Glutamatergic neuron (in vitro differentiated cells): ENCODE measurements around the gene FOXO1. TPM values are rescaled to one million over a fixed set of nuclear protein-coding genes. Genes with fewer than 3 reads are reported as not detected.

Experiments
- DNase-seq: peaks from one replicate; pipeline ENCODE4 v3.0.0; 2022
- H3K27ac Mint-ChIP-seq: one replicate; pipeline ENCODE4 v1.8.0; 2020; ENCODE audit warnings: mild to moderate bottlenecking, mixed read lengths, inconsistent platforms; ENCODE audit not compliant: unreplicated experiment
- H3K27me3 Mint-ChIP-seq: one replicate; pipeline ENCODE4 v1.8.0; 2020; ENCODE audit warnings: mild to moderate bottlenecking, moderate library complexity, mixed read lengths, inconsistent platforms; ENCODE audit not compliant: unreplicated experiment
- H3K36me3 Mint-ChIP-seq: one replicate; pipeline ENCODE4 v1.8.0; 2020; ENCODE audit warnings: mild to moderate bottlenecking, mixed read lengths, inconsistent platforms; ENCODE audit not compliant: unreplicated experiment
- H3K4me1 Mint-ChIP-seq: one replicate; pipeline ENCODE4 v1.8.0; 2020; ENCODE audit warnings: mild to moderate bottlenecking, low read depth, mixed read lengths, inconsistent platforms; ENCODE audit not compliant: unreplicated experiment
- H3K4me3 Mint-ChIP-seq: one replicate; pipeline ENCODE4 v1.8.0; 2020; ENCODE audit warnings: mild to moderate bottlenecking, mixed read lengths, inconsistent platforms; ENCODE audit not compliant: unreplicated experiment
- H3K9me3 Mint-ChIP-seq: one replicate; pipeline ENCODE4 v1.8.0; 2020; ENCODE audit warnings: mild to moderate bottlenecking, moderate library complexity, mixed read lengths, inconsistent platforms; ENCODE audit not compliant: unreplicated experiment
- total RNA-seq: library from RNA; stranded (reverse); fragmentation: NEBNext Ultra II Directional; extraction: Animal tissue kit (Norgen Biotek cat#: 25700); gene quantifications from one replicate; pipeline ENCODE4 v1.2.1, GENCODE V29; 2021; ENCODE audit not compliant: unreplicated experiment
- TF ChIP-seq, protein P1 (sequence below): fragments of 200-600 bp; sonication (generic); IDR thresholded peaks from one replicate; pipeline ENCODE4 v1.5.0; 2021; ENCODE audit not compliant: partially characterized antibody, unreplicated experiment

The FOXO1 gene
- total RNA-seq, 1 donor from 2014 or later, result 1.4 TPM

DNA sequence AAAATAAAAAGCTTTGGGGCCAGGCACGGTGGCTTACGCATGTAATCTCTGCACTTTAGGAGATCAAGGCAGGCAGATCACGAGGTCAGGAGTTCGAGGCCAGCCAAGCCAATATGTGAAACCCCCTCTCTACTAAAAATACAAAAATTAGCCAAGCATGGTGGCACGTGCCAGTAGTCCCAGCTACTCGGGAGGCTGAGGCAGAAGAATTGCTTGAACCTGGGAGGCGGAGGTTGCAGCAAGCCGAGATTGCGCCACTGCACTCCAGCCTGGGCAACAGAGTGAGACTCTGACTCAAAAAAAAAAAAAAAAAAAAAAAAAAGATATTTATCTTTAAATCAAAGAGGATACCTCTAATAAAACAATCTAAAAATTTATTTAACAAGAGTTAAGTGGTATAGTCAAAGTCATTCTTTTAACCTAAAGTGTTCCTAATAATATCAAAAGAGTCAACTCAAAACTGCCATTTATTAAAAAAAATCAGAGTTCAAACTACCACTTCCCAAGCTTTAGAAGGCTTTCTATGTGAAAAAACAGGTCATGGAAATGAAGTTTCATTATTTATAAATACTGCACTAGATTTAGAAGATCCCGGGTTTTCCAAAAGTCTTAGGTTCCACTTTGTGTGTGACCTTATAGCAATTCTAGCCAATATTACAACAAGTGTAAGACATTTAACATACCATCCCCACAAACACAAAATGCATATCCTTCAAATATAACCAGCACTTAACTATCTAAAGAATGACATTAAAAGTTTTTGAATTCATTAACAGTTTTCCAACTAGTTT lies 4.4 kb downstream of the FOXO1 start:
- TF ChIP-seq, protein P1, sequence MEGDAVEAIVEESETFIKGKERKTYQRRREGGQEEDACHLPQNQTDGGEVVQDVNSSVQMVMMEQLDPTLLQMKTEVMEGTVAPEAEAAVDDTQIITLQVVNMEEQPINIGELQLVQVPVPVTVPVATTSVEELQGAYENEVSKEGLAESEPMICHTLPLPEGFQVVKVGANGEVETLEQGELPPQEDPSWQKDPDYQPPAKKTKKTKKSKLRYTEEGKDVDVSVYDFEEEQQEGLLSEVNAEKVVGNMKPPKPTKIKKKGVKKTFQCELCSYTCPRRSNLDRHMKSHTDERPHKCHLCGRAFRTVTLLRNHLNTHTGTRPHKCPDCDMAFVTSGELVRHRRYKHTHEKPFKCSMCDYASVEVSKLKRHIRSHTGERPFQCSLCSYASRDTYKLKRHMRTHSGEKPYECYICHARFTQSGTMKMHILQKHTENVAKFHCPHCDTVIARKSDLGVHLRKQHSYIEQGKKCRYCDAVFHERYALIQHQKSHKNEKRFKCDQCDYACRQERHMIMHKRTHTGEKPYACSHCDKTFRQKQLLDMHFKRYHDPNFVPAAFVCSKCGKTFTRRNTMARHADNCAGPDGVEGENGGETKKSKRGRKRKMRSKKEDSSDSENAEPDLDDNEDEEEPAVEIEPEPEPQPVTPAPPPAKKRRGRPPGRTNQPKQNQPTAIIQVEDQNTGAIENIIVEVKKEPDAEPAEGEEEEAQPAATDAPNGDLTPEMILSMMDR, result no peak
- Mint-ChIP-seq H3K27ac (no peak overlapping the region), H3K36me3 (no peaks in the 10 kb centered on the region), H3K4me1 (no peaks in the 10 kb centered on the region), H3K27me3 (peaks cover 6% of the 10 kb centered on the region), H3K4me3 (no peak overlapping the region), H3K9me3 (peaks cover 7% of the 10 kb centered on the region)
- DNase-seq, result no peak

DNA sequence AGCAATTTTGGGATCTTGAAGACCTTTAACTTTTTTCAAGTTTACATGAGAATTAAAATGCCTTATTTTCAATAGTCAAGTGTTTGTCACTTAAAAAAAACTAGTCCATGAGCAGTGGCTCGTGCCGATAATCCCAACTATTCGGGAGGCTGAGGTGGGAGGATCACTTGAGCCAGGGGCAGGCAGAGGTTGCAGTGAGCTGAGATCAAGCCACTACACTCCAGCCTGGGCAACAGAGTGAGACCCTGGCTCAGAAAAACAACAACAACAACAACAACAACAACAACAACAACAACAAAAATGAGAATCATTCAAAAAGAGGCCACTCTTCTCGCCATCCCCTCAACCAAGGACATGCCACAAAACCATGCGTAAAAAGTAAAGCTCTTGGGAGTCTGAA lies 5.7 kb downstream of the FOXO1 start:
- Mint-ChIP-seq H3K9me3 (peaks cover 7% of the 10 kb centered on the region), H3K27ac (no peak overlapping the region), H3K36me3 (no peaks in the 10 kb centered on the region), H3K27me3 (peaks cover 6% of the 10 kb centered on the region), H3K4me3 (no peak overlapping the region), H3K4me1 (no peaks in the 10 kb centered on the region)
- no peak for DNase-seq
- TF ChIP-seq, protein P1, result no peak

DNA sequence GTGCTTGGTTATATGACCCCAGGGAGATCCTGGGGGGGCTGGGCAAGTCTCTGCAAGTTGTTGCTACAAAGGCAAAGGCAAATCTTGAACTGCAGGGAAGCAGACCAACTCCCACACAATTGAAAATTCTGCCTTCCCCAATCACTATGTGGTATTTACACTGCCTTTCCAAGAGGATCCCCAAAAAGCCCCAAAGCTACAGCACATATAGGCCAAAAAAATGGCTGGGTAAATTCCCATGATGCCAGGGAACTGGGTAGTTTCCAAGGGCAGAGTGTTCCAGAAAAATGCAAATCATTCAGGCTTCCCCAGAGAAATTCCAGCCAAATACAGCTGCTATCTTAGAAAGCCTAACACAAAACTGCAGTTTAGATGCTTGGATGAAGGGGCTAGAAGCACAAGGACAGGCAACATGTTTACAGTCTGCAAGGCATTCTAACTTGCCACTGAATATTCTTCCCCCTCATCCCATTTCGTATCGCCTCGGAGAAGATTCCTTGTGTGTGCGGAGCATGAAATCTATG lies 6.2 kb downstream of the FOXO1 start:
- TF ChIP-seq, protein P1, result no peak
- Mint-ChIP-seq H3K4me1 (no peaks in the 10 kb centered on the region), H3K27ac (no peak overlapping the region), H3K27me3 (peaks cover 4% of the 10 kb centered on the region), H3K4me3 (no peak overlapping the region), H3K36me3 (no peaks in the 10 kb centered on the region), H3K9me3 (peaks cover 6% of the 10 kb centered on the region)
- no peak for DNase-seq

DNA sequence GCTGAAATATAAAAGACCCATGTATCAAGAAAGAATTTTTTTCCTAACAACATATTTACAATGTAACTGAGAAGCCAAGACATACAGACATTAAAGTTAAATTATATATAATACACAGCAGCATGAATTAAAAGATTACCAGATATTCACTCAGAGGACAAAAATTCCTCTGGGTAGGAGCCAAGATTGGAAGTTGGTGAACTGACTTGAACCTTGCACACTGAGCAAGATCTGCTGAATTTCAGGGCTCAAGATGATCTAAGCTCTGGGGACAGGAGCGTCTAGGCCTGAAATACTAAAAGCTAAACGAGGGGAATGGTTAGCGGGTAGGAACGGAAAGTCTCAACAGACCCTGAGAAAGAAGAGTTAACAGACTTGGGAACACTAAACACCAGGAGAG lies 8.5 kb downstream of the FOXO1 start:
- no peak overlapping the region for H3K27ac Mint-ChIP-seq
- TF ChIP-seq, protein P1, result no peak
- H3K9me3 Mint-ChIP-seq, result peaks cover 3% of the 10 kb centered on the region
- DNase-seq, result no peak
- H3K4me1 Mint-ChIP-seq, result no peaks in the 10 kb centered on the region
- H3K27me3 Mint-ChIP-seq, result no peaks in the 10 kb centered on the region
- no peaks in the 10 kb centered on the region for H3K36me3 Mint-ChIP-seq
- H3K4me3 Mint-ChIP-seq, result no peak overlapping the region

DNA sequence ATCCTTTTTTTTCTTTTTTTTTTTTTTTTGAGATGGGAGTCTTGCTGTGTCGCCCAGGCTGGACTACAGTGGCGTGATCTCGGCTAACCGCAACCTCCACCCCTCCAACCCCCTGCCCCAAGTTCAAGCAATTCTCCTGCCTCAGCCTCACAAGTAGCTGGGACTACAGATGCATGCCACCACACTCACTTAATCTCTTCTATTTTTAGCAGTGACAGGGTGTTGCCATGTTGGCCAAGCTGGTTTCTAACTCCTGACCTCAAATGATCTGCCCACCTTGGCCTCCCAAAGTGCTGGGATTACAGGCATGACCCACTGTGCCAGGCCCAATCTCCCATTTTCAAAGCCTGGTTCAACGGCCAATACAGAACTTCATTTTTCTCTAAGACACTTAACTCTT lies 9.1 kb downstream of the FOXO1 start:
- TF ChIP-seq, protein P1, result no peak
- no peaks in the 10 kb centered on the region for H3K4me1 Mint-ChIP-seq
- no peak for DNase-seq
- H3K27me3 Mint-ChIP-seq, result no peaks in the 10 kb centered on the region
- no peaks in the 10 kb centered on the region for H3K36me3 Mint-ChIP-seq
- H3K9me3 Mint-ChIP-seq, result peaks cover 3% of the 10 kb centered on the region
- no peak overlapping the region for H3K27ac Mint-ChIP-seq
- no peak overlapping the region for H3K4me3 Mint-ChIP-seq
